SIG-M5 treated with dmso at 0.1 percent for 504 hours (cell line): ENCODE results near the gene SLMAP.
"Not testable (repeated sequence)": the region's sequence is repeated elsewhere in the genome, so short reads cannot be mapped to it uniquely, and the experiment has no call there.

Experiments
- DNase-seq: peaks from one replicate; lab custom pipeline; 2025; ENCODE audit not compliant: unreplicated experiment; lab: John Stamatoyannopoulos, UW

The SLMAP gene

GRCh38 chr3:57825116-57825515, 69.0 kb downstream of the SLMAP start:
- no peak for DNase-seq

DNA sequence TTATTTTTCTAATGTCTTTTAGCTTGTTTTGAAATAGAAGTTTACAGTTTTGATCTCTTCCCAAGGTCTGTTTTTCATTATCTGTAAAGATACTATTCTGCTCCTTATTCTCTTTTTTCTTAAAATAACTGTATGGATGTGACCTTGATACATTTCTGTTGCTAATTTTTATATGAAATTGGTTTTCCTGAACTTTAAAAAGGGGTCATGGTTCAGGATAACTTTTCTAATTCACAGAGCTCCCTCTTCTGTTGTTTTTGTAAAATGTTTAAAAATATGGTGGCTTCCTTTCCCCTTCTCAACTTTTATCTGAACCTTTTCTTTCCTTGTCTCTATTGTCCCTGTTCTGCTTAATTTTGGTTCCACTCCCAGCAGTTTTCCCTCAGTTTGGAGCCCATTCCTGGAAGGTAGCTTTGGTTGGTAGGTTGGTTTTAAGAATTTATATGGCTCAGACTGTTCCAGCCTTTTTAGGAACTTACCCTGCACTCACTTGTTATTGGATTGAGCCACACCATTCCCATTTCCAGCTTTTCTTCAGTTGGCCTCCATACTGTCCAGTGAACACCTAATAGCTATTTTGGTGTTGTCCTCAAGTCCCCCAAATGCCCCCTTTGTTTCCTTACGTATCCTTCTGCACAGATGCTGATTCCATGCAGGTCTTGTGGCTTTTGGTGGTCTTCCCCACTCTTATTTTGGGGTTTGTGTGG, 70.3 kb downstream of the SLMAP start:
- no peak for DNase-seq

DNA sequence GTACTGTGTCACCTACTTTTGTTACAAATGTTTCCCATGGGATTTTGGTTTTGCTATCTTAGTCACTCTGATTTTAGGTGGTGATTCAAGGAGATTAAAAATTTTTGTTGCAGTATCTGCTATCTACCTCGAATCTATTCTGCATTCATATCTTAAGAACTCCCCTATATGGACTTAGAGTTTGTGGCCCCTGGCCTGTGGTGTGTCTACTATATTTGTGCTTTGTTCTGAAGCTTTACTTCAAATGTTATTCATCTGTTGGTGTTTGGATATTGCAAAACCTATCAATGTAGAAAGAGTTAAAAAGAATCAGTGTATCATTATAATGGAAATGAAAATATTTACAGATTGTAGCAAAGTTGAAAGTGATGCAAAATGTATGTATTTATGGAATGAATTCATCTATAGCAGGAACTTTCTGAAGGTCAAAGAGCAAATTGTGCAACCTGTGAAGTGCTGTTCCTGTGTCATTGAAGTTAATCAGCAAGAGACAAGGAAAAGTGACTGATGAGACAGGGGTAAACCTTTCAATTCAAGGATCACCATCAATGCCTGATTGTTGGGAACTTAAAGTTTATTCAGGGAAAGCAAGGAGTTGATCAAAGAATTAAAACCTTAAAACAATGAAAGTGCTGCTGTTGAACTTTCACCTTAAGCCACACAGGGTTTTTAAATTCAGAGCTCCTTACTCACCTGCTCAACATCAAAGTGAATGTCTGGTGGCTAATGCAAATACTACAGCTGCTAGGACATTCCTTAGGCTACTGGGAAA, 71.0 kb downstream of the SLMAP start:
- DNase-seq = no peak

DNA sequence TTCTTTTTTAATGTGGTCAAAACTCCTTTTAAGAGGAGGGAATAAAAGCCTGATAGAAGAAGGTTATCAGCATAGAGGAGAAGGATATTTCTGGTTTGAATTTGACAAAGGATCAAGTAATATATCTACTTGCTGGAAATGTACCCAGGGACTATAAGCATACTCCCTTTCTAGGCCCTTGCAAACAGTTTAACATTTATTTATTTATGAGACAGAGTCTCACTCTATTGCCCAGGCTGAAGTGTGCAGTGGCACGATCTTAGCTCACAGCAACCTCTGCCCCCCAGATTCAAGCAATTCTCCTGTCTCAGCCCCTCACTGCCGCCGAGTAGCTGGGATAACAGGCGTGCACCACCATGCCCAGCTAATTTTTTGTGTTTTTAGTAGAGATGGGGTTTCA, 71.6 kb downstream of the SLMAP start:
- DNase-seq = no peak

- no peak for DNase-seq
Measured at GRCh38 chr3:57832486-57832885, 76.4 kb downstream of the SLMAP start.

- DNase-seq = no peak
Measured at GRCh38 chr3:57832900-57833313, 76.8 kb downstream of the SLMAP start.

DNA sequence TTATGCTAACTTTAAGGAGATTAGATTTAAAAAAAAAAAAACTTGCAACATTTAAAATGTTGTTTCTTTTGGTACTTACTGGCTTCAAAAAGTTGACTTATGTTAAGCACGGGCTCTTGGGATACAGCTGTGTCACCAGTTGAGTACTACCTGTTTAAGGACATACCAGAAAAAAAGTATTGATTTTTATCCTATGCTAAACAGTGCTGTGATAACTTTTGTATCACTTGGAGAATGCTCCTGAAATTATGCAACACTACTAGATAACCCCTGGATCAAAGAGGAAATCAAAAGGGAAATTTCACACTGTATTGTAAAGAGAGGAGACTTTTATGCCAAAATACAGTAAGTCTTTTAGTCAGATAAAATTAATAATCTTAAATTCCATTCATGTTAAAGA, 77.7 kb downstream of the SLMAP start:
- no peak for DNase-seq

DNA sequence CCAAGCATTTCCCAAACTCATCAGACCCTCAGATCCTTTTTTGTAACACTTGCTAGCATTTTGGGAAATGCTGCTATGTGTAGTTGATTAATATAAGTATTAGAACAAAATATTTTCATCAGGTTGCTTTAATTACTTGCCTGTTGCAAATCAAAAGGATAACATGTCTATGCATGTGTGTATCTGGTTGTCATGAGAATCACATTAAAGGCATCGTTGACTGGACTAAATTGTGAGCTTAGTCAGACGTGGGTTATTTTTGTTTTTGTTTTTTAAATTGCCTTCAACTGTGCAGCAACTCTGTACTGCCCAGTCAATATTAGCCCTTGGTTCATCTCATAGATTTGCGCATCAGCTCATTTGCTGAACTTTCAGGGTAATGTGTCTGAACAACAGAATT, 81.6 kb downstream of the SLMAP start:
- DNase-seq = no peak

DNA sequence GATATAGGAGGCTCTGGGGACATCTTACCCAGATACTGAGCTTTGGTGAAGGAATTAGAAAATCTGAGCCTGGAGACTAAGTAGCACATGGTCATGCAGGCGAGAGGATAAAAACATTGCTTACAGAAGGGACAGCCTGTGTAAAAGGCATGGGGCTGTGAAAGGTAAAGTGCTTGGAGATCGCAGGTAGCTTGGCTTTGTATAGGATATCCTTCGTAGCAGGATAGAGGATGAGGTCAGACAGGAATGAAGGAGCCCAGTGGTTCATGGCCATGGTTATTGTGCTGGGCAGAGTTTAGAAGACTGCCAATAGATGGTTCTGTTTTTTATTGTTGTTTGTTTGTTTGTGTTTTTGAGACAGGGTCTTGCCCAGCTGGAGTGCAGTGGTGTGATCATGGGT, 82.5 kb downstream of the SLMAP start:
- no peak for DNase-seq

GRCh38 chr3:57840473-57840872, 84.4 kb downstream of the SLMAP start:
- peak; percentile 31 for DNase-seq

DNA sequence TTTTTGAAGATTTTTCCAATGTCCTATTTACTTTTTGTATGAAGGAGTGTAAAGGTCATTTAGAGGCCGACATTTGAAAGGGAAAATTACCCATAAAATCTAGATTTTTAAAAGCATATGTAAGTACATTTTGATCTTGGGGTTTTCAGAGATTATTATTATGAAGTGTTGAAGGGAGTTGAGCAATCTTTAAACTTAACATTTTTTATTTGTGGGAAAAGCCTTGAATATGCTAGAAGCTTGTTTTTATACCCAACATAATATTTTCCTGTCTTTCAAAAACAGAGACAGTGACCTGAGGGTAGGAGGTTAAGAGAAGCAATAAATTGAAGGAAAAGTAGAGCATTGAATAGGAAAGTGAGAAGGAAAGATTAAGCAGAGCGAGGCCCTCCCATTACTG, 85.7 kb downstream of the SLMAP start:
- DNase-seq = no peak

- DNase-seq = no peak
Measured at GRCh38 chr3:57848177-57848738, 92.1 kb downstream of the SLMAP start.

DNA sequence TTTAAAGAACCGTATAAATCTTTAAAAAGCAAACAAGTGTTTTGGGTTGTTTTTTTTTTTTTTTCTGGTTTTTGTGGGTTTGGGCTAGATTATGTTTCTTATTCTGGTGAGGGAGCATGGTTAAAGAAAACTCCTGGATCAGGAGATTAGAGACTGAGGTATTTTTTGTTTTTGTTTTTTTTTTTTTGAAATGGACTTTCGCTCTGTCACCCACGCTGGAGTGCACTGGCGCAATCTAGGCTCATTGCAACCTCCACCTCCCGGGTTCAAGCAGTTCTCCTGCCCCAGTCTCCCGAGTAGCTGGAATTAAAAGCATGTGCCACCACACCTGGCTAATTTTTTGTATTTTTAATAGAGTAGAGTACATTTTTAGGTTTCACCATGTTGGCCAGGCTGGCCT, 95.2 kb downstream of the SLMAP start:
- DNase-seq = no peak

DNA sequence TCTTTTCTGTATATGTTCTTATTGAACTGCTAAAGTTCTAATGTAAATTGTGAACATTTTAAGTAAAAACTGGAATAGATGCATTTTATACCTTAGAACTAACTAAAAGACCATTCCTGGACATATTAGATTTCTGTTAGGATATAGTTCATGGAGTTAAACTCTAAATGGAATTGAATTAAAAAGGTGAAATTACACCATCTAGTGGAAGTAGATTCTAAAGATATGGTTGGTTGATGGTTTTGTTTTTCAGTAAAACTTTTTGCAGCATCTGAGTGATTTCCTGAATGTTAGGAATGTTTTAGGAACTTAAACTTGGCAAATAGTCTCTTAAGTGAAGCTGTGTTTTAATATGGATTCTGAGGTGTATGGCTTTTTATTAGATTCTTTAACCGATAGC, 96.8 kb downstream of the SLMAP start:
- DNase-seq = peak; percentile 5

- DNase-seq = no peak
Measured at GRCh38 chr3:57855281-57855680, 99.2 kb downstream of the SLMAP start.

DNA sequence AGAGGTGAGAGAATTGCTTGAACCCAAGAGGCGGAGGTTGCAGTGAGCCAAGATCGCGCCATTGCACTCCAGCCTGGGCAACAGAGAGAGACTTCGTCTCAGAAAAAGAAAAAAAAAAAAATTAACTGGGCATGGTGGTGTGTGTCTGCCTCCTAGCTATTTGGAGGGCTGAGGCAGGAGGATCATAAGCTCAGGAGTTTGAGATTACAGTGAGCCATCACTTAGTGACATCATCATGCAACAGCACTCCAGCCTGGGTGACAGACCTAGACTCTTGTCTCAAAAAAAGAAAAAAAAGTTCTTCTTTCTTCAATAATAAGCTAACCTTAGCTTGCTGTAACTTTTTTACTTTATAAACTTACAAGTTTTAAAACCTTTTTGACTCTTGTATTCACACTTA, 99.8 kb downstream of the SLMAP start:
- no peak for DNase-seq

GRCh38 chr3:57856675-57857074, 100.6 kb downstream of the SLMAP start:
- no peak for DNase-seq

GRCh38 chr3:57862894-57863293, 106.8 kb downstream of the SLMAP start:
- no peak for DNase-seq

- DNase-seq = no peak
Measured at GRCh38 chr3:57863380-57863779, 107.3 kb downstream of the SLMAP start.

DNA sequence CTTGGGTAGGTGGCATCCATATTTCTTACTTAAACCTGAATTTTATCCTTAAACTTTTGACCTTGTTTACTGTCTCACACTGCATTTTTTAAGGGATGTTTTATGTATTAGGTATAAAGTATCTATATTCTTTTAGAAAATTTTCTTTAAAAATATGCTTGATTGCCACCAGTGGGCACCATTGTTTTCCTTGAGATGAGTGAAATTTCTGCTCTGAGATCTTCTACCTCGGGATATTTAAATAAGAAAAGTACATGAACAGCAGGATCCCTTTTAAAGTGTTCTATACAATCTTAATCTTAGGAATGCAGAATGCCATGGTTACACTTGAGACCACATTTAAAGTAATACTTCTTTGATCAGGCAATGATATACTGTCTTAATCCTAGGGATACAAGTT, 108.7 kb downstream of the SLMAP start:
- peak; percentile 14 for DNase-seq

DNA sequence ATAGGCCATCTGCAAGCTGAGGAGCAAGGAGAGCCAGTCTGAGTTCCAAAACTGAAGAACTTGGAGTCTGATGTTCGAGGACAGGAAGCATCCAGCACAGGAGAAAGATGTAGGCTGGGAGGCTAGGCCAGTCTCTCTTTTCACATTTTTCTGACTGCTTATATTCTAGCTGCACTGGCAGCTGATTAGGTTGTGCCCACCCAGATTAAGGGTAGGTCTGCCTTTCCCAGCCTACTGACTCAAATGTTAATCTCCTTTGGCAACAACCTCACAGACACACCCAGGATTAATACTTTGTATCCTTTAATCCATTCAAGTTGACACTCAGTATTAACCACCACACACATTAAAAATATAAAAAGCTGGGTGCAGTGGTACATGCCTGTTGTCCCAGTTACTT, 113.0 kb downstream of the SLMAP start:
- not testable (repeated sequence) for DNase-seq

DNA sequence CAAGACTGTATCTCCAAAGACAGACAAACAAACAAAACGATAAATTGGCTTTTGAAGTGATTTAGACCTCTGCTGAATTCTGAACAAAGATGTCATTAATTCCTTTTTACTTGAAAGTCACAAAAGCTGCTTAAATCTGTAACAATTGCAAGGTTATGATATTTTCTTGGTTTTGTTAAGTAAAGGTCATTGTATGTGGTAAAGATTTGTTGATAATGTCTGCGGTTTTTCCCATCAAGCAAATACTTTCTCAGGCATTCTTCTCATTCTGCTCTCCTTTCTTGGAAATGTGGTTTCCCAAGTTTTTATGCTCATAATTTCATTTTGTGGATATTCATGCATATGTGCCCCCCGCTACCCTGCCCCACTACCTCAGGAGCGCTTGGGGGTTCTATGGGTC, 116.5 kb downstream of the SLMAP start:
- DNase-seq = no peak
